GM23338 (cell line): ENCODE results near the gene SNW1. TPM values are rescaled to one million over a fixed set of nuclear protein-coding genes. Genes with fewer than 3 reads are reported as not detected.

Source experiments
- ATAC-seq: fragments of 200-7000 bp; cut with Tn5 transposase; 3 replicates; pipeline ENCODE4 v1.9.1; 2020
- DNase-seq: peaks from one replicate; pipeline ENCODE4 v3.0.0-alpha.2; 2015; ENCODE audit warnings: low spot score
- H2AFZ ChIP-seq: fragments of 200-600 bp; sonication (generic); 2 replicates; pipeline ENCODE4 v1.8.0; 2016; ENCODE audit warnings: antibody characterized with exemption, mild to moderate bottlenecking, moderate library complexity
- H3F3A ChIP-seq: fragments of 200-600 bp; sonication (generic); replicated peaks from 2 replicates; pipeline ENCODE4 v1.8.0; 2017; ENCODE audit warnings: antibody characterized with exemption, mixed run types, low read depth
- H3K27ac ChIP-seq: fragments of 200-600 bp; sonication (generic); 2 replicates; pipeline ENCODE4 v1.6.1; 2016; ENCODE audit warnings: low read depth
- H3K27me3 ChIP-seq: fragments of 200-600 bp; sonication (generic); 2 replicates; pipeline ENCODE4 v1.8.0; 2016; ENCODE audit warnings: mild to moderate bottlenecking, mixed run types, moderate library complexity; ENCODE audit not compliant: insufficient read depth
- H3K36me3 ChIP-seq: fragments of 200-600 bp; sonication (generic); 2 replicates; pipeline ENCODE4 v1.8.0; 2016; ENCODE audit warnings: mild to moderate bottlenecking; ENCODE audit not compliant: insufficient read depth
- H3K4me1 ChIP-seq: fragments of 200-600 bp; sonication (generic); 2 replicates; pipeline ENCODE4 v1.8.0; 2016; ENCODE audit warnings: mild to moderate bottlenecking, moderate library complexity; ENCODE audit not compliant: insufficient read depth
- H3K4me2 ChIP-seq: fragments of 200-600 bp; sonication (generic); 2 replicates; pipeline ENCODE4 v1.7.1; 2017; ENCODE audit warnings: mixed run types
- H3K4me3 ChIP-seq: fragments of 200-600 bp; sonication (generic); 2 replicates; pipeline ENCODE4 v1.6.1; 2016; ENCODE audit warnings: mixed run types
- H3K79me2 ChIP-seq: fragments of 200-600 bp; sonication (generic); replicated peaks from 2 replicates; pipeline ENCODE4 v1.8.0; 2017; ENCODE audit warnings: mild to moderate bottlenecking; ENCODE audit not compliant: insufficient read depth
- H3K9me2 ChIP-seq: fragments of 200-600 bp; sonication (generic); 2 replicates; pipeline ENCODE4 v1.8.0; 2017; ENCODE audit not compliant: insufficient read depth
- H4K20me1 ChIP-seq: fragments of 200-600 bp; sonication (generic); replicated peaks from 2 replicates; pipeline ENCODE4 v1.8.0; 2017; ENCODE audit warnings: mild to moderate bottlenecking; ENCODE audit not compliant: insufficient read depth
- H3K27ac Mint-ChIP-seq: 2 replicates; pipeline ENCODE4 v1.8.0; 2020; ENCODE audit warnings: inconsistent platforms, mild to moderate bottlenecking, moderate library complexity, mixed read lengths
- H3K27me3 Mint-ChIP-seq: 3 replicates; pipeline ENCODE4 v1.8.0; 2022; ENCODE audit warnings: low read depth, mild to moderate bottlenecking, moderate library complexity, mixed read lengths, inconsistent platforms; ENCODE audit not compliant: insufficient read depth, poor library complexity
- H3K36me3 Mint-ChIP-seq: 3 replicates; pipeline ENCODE4 v1.8.0; 2021; ENCODE audit warnings: low read depth, mild to moderate bottlenecking, inconsistent platforms, moderate library complexity, mixed read lengths
- H3K4me1 Mint-ChIP-seq: 3 replicates; pipeline ENCODE4 v1.8.0; 2020; ENCODE audit warnings: mild to moderate bottlenecking, inconsistent platforms, mixed read lengths
- H3K4me3 Mint-ChIP-seq: 3 replicates; pipeline ENCODE4 v1.8.0; 2021; ENCODE audit warnings: moderate library complexity, mild to moderate bottlenecking, inconsistent platforms, mixed read lengths
- H3K9me3 Mint-ChIP-seq: 3 replicates; pipeline ENCODE4 v1.8.0; 2020; ENCODE audit warnings: moderate library complexity, mild to moderate bottlenecking, inconsistent platforms, mixed read lengths
- EZH2phosphoT487 ChIP-seq: fragments of 200-600 bp; sonication (generic); IDR thresholded peaks from one replicate; pipeline ENCODE4 v1.8.1; 2018; ENCODE audit warnings: antibody characterized with exemption; ENCODE audit not compliant: unreplicated experiment
- JUNB ChIP-seq: IDR thresholded peaks from one replicate; pipeline ENCODE4 v1.6.1; 2016; ENCODE audit warnings: antibody characterized with exemption; ENCODE audit not compliant: unreplicated experiment
- NANOG ChIP-seq: IDR thresholded peaks from 2 replicates; pipeline ENCODE4 v1.6.1; 2016; ENCODE audit warnings: antibody characterized with exemption, borderline replicate concordance
- POLR2AphosphoS5 ChIP-seq: IDR thresholded peaks from 2 replicates; pipeline ENCODE4 v1.6.1; 2016; ENCODE audit warnings: antibody characterized with exemption, low read depth
- STAT1 ChIP-seq: IDR thresholded peaks from one replicate; pipeline ENCODE4 v1.6.1; 2016; ENCODE audit warnings: antibody characterized with exemption; ENCODE audit not compliant: unreplicated experiment
- polyA plus RNA-seq: library from polyadenylated mRNA; unstranded; fragments of >200 nt; fragmentation: Nextera tagmentation; extraction: Ambion mirVana; gene quantifications from 2 replicates; pipeline ENCODE4 v1.2.1, GENCODE V29; 2016
- total RNA-seq: library from RNA; depleted of rRNA; stranded (reverse); fragments of >200 nt; shearing (Covaris generic); gene quantifications from 2 replicates; pipeline ENCODE4 v1.2.3, GENCODE V29; 2014
- TF ChIP-seq, protein P1 (sequence below): fragments of 250-450 bp; sonication (Bioruptor Pico); IDR thresholded peaks from 2 replicates; pipeline ENCODE4 v1.5.0; 2020; ENCODE audit warnings: mild to moderate bottlenecking, moderate library complexity
- TF ChIP-seq, protein P2 (sequence below): IDR thresholded peaks from 2 replicates; pipeline ENCODE4 v1.6.1; 2016; ENCODE audit warnings: antibody characterized with exemption

Gene SNW1
- total and polyA plus RNA-seq, 2 experiments from 2014 or later = 60.5 to 129 TPM

DNA sequence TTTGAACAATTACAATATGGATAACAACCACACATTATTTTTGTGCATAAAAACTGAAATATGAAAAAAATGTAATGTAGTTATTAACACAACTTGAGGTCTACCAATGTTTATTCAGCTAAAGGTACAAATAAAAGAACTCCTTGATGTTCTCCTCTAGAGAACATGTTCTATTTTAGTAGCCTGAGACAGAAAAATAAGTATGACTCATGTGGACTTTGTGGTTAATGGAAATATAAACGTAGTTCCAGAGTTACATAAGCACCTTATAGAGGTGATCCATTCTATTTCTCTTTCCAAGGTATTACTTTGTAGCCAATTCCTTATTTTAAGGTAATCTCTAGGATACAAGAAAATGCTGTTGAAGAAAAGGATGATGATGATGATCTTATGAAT lies 78.8 kb downstream of the SNW1 start (continued):
- TF ChIP-seq, protein P1, sequence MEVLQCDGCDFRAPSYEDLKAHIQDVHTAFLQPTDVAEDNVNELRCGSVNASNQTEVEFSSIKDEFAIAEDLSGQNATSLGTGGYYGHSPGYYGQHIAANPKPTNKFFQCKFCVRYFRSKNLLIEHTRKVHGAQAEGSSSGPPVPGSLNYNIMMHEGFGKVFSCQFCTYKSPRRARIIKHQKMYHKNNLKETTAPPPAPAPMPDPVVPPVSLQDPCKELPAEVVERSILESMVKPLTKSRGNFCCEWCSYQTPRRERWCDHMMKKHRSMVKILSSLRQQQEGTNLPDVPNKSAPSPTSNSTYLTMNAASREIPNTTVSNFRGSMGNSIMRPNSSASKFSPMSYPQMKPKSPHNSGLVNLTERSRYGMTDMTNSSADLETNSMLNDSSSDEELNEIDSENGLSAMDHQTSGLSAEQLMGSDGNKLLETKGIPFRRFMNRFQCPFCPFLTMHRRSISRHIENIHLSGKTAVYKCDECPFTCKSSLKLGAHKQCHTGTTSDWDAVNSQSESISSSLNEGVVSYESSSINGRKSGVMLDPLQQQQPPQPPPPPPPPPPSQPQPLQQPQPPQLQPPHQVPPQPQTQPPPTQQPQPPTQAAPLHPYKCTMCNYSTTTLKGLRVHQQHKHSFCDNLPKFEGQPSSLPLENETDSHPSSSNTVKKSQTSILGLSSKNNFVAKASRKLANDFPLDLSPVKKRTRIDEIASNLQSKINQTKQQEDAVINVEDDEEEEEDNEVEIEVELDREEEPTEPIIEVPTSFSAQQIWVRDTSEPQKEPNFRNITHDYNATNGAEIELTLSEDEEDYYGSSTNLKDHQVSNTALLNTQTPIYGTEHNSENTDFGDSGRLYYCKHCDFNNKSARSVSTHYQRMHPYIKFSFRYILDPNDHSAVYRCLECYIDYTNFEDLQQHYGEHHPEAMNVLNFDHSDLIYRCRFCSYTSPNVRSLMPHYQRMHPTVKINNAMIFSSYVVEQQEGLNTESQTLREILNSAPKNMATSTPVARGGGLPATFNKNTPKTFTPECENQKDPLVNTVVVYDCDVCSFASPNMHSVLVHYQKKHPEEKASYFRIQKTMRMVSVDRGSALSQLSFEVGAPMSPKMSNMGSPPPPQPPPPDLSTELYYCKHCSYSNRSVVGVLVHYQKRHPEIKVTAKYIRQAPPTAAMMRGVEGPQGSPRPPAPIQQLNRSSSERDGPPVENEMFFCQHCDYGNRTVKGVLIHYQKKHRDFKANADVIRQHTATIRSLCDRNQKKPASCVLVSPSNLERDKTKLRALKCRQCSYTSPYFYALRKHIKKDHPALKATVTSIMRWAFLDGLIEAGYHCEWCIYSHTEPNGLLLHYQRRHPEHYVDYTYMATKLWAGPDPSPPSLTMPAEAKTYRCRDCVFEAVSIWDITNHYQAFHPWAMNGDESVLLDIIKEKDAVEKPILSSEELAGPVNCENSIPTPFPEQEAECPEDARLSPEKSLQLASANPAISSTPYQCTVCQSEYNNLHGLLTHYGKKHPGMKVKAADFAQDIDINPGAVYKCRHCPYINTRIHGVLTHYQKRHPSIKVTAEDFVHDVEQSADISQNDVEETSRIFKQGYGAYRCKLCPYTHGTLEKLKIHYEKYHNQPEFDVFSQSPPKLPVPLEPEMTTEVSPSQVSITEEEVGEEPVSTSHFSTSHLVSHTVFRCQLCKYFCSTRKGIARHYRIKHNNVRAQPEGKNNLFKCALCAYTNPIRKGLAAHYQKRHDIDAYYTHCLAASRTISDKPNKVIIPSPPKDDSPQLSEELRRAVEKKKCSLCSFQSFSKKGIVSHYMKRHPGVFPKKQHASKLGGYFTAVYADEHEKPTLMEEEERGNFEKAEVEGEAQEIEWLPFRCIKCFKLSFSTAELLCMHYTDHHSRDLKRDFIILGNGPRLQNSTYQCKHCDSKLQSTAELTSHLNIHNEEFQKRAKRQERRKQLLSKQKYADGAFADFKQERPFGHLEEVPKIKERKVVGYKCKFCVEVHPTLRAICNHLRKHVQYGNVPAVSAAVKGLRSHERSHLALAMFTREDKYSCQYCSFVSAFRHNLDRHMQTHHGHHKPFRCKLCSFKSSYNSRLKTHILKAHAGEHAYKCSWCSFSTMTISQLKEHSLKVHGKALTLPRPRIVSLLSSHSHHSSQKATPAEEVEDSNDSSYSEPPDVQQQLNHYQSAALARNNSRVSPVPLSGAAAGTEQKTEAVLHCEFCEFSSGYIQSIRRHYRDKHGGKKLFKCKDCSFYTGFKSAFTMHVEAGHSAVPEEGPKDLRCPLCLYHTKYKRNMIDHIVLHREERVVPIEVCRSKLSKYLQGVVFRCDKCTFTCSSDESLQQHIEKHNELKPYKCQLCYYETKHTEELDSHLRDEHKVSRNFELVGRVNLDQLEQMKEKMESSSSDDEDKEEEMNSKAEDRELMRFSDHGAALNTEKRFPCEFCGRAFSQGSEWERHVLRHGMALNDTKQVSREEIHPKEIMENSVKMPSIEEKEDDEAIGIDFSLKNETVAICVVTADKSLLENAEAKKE (CRISPR knock-in tag) = no peak
- TF ChIP-seq EZH2phosphoT487 (no peak), JUNB (no peak), NANOG (no peak)
- TF ChIP-seq, protein P2, sequence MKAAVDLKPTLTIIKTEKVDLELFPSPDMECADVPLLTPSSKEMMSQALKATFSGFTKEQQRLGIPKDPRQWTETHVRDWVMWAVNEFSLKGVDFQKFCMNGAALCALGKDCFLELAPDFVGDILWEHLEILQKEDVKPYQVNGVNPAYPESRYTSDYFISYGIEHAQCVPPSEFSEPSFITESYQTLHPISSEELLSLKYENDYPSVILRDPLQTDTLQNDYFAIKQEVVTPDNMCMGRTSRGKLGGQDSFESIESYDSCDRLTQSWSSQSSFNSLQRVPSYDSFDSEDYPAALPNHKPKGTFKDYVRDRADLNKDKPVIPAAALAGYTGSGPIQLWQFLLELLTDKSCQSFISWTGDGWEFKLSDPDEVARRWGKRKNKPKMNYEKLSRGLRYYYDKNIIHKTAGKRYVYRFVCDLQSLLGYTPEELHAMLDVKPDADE = no peak

DNA sequence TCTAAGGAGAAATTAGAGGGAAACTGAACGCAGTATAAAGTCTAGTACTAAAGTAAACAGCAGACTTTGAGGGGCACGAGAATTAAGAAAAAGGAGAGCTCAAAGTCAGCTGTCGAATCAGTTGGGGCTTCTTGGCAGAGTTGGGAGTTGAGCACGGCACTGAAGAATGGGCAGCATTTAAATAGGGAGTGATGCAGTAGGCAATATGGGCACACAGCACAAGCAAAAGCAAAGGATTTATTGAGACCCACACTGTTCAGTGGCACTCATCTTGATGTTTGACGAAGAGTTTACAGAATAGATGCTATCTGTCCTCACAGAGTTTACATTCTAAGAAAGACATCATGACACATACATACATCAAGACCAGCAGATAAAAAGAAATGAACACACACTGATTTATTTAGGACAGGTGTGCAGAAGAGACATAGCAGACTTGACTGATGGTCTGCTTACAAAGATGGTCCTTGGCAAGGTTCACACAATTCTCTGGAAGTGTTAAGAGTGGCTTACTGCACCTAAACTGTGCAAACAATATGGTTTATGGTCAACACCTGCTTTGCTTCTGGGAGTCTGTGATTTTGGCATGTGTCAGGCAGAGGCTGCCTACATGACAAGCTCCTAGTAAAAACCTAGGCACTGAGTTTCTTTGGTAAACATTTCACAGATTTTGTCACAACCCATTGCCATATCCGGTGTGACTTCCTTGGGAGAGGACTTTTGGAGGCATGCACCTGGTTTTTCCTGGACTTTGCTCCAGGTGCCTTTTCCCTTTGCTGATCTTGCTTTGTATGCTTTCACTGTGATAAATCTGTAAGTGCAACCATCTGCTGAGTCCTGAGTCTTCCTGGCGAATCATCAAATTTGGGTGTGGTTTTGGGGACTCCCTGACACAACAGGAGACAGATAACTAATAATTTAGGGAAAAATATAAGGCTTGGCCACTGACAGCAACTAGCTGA lies 79.5 kb downstream of the SNW1 start:
- no peak for ATAC-seq
- Histone ChIP-seq H3K4me2 (no peak overlapping the region), H4K20me1 (peaks cover 14% of the 10 kb centered on the region; the same call in 1 of the 2 replicates), H3K4me3 (no peak overlapping the region), H3K36me3 (peaks cover 3% of the 10 kb centered on the region), H3F3A (no peaks in the 10 kb centered on the region; the same call in 1 of the 2 replicates), H2AFZ (no peak overlapping the region), H3K4me1 (no peaks in the 10 kb centered on the region), H3K9me2 (no peaks in the 10 kb centered on the region), H3K27ac (no peak overlapping the region), H3K79me2 (no peaks in the 10 kb centered on the region), H3K27me3 (no peaks in the 10 kb centered on the region)
- H3K27ac Mint-ChIP-seq = no peak overlapping the region
- peaks cover 7% of the 10 kb centered on the region; the same call in 2 of the 3 replicates for H3K36me3 Mint-ChIP-seq
- H3K27me3 Mint-ChIP-seq = peaks cover 5% of the 10 kb centered on the region
- H3K9me3 Mint-ChIP-seq = no peaks in the 10 kb centered on the region
- TF ChIP-seq POLR2AphosphoS5 = no peak
- TF ChIP-seq, protein P2 = no peak
- no peak for TF ChIP-seq STAT1
- H3K4me1 Mint-ChIP-seq = no peaks in the 10 kb centered on the region
- DNase-seq = no peak
- H3K4me3 Mint-ChIP-seq = no peak overlapping the region
